Measurements from ENCODE around the gene ESR2.
A peak's percentile ranks its signal among the peaks of the same experiment; 100 is the strongest.
"Not testable (repeated sequence)": the region's sequence is repeated elsewhere in the genome, so short reads cannot be mapped to it uniquely, and the experiment has no call there.

Gene ESR2

DNA sequence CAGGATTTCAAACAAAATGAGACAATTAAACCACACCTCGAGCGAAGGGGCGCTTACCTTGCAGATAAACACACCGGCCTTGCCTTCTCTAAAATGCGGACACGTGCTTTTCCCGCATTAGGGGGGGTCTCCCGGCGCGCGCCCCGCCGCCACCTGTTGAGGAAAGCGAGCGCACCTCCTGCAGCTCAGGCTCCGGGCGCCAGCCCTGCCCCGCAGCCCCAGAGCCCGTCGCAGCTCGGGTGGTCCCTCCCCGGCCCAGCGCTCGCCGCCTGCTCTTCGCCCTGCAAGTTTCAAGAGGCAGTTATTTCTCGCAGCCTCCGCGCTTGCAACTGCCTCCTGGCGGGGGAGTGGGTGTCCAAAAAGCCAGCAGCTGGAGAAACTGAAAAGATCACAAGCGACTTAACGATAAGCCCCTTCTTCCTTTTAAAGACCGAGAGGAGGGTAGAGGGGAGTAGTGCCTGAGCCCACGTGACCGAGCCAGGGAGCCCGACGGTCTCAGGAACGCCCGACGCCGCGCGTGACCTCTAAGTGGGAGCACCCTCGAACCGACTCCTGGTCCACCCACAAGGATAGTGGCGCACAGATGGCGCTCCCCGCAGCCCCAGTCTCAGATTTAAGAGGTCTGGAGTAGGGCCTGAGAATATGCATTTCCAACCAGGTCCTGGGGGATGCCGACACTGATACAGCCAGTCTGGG lies at the start of gene ESR2:
Gene ESR2 (minus strand): TSS at position 396 of the 696 bp plus-strand sequence. CDS start 11,386 bp downstream, outside the sequence.
- no peak for DNase-seq

DNA sequence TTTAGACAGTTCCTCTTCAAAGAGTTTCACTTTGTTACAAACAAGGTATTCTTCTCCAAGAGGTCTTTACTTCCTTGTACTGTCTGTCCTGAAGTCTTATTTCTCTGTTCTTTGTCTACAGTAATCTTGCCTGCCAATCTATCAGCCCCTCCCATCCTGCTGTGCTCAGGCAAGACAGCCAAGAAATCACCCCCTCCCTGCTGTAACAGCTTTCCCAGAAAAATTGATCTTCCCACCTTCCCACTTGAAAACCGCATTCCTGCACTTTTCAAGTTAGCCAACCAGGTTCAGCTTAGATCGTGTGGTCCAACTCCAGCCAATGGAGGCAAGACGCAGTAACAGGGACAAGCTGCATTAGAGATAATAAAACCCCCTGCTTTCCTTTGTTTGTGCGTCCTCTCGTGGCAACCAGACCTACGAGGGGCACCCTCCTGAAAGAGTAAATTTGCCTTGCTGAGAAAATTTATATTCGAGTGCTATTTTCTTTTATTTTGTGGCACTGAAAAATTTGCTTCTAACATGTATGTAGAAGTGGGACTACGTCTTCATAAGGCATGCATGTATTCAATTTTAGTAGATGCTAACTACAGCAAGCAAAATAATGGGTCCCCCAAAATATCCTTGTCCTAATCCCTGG lies 46.5 kb upstream of the ESR2 start:
- no peak for DNase-seq

DNA sequence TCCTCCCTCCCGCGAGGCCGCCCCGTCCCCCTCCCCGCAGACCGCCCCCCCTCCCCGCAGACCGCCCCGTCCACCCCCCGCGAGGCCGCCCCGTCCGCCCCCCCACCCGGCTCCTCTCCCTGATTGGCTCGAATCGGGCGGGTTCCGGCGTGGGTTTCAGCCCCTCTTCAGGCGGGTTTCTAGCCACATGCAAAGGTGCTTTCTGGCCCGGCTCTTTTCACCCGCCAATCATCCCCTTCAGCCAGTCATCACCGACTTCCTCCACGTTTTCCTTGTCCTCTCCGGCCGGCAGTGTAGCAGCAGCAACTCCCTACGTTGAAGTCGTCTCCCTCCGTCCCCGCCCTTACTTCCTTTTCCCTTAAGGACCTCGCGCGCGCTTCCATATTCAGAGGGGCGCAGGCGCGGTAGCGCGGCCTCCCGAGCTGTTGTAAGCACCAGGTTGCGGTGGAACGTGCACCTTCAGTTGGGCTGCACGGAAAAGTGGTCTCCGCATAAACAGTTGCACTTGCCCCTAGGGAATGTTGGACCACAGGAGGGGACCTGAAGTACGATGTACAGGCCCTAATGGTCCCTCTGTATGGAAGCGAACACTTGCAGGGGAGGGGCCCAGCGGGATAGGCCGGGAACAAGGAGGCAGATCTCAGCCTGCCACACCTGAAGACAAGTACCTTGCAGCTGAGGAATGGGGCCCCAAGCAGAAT lies 44.6 kb upstream of the ESR2 start:
- peak; percentile 96 for DNase-seq

DNA sequence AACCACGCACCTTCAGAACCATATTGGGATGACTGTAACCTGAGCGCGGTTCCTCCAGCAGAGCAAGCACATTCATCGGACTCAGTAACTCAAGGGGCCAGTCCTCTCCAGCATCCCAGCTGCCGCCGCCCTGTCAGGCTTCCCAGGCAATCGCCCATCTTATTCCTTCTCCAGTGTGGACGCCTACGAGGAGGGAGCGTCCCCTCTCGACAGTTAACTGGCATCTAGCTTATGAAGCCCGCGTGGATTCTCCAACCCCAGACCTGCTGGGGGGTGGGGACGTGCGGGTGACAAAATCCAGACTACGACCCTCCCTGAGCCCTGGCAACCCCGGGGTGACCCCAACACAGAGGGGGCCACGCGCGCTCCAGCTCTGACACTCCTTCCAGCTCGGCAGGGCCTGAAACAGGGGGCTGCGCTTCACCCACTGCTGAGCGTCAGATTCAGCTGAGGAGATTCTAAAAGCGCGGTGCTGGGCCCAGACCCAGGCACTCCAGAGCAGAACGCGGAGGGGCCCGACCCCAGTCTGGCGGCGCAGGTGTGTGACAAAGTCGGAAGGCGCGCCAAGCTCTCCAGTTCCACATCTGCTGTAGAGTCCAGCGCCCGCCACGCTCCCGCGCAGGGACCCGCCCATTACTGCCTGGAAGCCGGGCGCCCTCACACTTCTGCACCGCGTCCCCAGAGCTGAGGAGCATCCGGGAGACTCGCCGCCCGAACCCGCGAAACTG lies 43.9 kb upstream of the ESR2 start:
- DNase-seq: no peak

DNA sequence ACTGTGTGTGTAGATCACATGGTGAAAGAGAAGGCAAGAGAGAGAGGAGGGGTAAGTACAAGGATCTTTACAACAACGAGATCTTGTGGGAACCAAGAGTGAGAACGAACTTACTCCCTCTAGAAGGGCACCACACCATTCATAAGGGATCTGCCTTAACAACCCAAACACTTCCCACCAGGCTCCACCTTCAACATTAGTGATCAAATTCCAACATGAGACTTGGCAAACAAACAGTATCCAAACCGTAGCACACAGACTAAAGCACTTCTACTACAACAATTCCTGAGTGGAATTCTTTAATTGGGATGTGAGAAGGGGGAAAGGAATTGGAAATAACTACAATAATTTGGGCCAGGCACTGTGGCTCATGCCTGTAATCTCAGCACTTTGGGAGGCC lies 35.0 kb upstream of the ESR2 start:
- DNase-seq: no peak

DNA sequence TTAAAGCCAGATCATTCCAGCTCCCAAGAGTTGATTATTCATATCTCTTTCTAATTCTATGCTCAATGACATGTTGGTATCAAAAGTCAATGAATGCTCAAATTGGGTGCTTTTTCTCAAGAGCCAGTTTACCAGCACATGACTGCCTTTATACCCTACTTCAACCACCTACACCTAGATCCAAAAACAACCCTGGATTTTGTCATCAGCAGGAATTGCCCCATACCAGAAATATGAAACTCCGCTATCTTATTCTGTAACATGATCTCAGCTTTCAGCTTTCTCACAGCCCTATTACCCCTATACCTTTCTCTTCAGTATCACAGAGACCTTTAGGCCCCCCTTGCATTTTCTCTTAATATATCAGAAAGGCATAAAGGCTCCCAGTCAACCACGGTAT lies 32.3 kb upstream of the ESR2 start:
- DNase-seq: no peak

DNA sequence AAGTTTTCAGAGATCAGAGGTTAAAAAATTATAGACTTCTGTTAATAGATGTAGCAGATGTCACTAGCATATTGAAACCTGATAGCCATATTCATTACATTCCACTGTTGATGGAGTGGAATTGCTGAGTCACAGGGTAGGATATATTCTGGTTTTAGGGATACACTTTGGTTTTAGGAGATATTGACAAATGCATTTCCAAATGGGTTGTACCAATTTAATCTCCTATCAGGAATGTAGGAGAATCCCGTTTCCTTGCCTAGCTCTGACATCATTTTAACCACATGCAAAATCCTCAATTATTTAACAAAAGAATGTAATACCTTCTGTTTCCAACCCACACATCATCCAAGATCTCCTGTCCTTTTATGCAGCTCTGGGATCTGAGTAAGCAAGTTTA lies 30.7 kb upstream of the ESR2 start:
- DNase-seq: no peak

DNA sequence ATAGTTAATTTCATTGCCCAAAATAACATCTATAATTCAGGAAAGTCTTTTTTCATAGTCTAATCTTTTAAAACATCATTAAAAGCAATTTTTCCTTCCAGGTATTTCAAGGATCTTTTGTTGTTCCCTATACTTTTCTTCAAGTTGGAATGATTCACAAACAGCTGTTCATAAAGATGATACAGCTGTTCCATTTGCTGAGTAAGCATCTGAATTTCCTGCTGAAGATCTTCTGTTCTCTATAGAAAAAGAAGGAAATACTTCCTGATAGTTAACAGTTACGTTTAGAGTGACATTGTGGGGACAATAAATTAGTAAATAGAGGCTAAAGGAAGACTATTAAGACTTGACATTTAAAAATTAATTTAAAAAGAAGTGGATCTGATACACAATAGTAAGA lies 30.3 kb upstream of the ESR2 start:
- DNase-seq: no peak

DNA sequence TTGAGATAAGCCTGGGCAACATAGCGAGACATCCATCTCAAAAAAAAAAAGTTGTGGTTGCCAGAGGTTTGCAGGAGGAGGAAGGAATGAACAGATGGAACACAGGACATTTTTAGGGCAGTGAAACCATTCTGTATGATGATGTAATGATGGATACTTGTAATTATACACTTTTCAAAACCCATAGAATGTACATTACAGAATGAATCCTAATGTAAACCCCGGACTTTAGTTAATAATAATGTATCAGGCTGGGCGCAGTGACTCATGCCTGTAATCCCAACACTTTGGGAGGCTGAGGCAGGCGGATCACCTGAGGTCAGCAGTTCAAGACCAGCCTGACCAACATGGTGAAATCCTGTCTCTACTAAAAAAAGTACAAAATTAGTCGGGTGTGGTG lies 26.2 kb upstream of the ESR2 start:
- not testable (repeated sequence) for DNase-seq

DNA sequence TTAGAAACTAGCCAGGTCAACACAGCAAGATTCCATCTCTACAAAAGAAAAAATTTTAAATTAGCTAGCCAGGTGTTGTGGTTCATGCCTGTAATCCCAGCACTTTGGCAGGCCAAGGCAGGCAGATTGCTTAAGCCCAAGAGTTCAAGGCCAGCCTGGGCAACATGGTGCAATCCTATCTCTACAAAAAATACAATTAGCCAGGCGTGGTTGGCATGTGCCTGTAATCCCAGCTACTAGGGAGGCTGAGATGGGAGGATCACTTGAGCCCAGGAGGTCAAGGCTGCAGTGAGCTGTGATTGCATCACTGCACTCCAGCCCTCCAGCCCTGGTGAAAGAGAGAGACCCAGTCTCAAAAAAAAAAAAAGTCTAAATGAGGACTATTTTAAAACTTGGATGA lies 24.5 kb upstream of the ESR2 start:
- not testable (repeated sequence) for DNase-seq

DNA sequence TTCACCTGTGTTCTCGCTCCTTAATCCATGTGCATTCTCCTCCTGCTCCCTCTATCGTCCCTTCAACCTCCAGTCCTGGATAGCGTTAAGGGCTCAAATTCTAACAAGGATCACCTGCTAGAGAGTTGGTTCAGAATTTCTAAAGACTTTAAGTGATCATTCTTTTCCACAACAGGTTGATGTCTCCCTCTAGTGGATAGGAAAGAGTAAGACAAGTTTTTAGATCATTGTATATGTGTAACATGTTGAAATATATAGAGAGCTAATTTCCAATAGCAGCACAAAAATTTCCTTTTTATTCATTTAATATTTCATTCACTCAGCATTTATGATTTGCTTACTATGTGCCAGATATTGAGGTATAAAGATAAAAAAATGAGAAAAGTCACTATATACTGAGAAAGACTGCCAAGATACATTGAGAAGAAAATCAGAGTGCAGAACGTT lies 9.3 kb upstream of the ESR2 start:
- no peak for DNase-seq

DNA sequence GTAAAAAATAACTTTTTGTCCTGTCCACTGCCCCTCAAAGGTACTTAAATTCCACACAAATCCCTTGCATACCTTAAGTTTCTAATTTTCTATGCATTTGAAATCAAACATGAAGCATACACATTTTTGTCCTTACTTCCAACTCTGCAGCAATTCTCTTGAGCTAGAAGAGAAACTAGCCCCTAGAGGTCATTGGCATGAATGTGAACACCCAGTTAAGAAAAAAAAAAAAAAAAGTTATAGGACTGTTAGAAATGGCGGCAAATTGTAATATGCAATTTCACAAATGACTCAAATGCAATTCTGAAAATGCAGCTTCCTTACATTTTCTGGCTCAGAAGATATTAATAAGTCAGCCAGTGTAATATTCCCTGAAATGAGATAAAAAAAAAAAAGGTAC lies 4.6 kb upstream of the ESR2 start:
- no peak for DNase-seq

DNA sequence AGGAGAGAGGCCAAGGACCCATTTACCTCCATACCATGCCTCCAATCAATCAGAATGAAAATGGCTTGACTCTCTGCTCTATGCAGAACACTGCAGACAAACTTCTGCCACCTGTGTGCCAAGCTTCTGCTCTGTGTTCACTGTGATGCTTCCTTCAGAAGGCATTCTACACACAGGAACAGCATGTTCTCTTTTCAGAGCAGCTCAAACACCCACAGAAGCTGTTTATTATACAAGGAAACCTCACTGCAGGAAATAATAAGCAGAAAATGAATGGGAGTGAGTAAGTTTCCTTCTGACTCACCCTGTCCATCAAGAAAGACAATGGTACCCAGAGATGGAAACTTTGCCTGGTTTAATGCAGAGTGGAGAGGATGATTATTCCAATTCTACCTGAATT lies 2.4 kb upstream of the ESR2 start:
- DNase-seq: no peak

DNA sequence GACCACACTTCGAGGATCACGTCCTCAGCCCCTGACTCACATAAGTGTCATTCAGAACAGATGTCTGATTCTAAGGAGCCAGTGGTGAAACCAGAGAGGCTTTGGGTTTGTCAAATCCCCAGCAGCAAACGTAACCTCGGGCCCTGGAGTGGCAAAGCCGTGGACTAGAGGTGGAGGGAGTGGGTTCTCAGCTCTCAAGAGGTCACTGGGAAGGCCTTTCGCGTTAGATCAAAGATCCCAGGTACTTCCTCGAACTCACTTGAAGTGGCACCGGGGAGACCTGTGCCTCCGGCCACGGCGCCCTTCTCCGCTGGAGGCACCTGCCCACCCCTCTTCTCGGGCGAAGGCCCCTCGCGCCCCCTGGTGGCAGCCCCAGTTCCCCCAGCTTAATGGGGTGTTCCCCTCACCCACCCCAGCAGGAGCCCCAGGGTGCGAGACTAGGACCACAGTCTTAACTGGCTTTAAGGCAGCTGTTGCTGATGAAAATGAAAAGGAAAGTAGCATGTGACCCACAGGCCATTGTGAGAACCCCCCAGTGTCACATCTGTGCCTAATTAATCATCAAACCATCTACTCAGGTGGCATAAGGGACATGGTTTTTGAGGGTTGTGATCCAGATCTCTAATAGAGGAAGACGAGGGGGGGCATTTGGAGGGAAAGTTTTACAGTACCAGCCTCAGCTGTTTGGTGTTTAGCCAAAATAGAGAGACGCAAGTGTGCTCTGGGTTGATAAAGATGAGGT lies 672 bp upstream of the ESR2 start:
- DNase-seq: peak; percentile 37

DNA sequence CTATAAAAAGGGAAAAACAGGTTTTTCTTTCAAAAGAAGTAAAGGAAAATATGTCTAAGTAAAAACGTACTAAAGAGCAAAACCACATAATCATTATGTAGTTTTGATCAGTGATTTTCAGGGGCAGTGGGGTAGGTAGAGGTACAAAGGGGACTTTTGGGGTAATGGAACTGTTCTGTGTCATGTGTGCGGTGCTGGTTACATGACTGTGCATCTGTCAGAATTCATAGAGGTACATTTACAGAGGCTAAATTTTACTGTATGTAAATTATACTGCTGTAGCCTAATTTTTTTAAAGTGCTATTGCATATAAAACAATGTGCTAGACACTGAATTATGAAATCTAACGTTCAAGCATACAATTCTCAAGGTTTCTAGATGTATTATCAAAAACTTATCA lies 2.0 kb downstream of the ESR2 start:
- no peak for DNase-seq

DNA sequence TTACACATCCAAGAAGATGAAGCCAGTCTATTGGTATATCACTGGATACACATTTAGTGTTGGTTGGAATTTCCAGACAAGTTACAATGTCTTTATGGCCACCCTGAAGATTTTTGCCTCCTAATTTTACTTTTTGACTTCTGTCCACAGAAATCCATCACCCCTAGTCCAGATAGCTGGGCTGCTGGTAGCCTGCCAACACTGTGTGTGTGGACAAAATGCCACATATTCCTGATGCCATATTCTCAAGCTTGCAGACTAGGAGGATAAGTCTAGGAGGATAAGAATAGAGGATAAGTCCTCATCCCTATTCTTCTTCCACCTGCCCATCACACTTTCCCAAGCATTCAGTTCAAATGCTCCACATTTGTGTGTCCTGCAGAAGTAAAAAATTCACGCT lies 4.6 kb downstream of the ESR2 start:
- DNase-seq: no peak

DNA sequence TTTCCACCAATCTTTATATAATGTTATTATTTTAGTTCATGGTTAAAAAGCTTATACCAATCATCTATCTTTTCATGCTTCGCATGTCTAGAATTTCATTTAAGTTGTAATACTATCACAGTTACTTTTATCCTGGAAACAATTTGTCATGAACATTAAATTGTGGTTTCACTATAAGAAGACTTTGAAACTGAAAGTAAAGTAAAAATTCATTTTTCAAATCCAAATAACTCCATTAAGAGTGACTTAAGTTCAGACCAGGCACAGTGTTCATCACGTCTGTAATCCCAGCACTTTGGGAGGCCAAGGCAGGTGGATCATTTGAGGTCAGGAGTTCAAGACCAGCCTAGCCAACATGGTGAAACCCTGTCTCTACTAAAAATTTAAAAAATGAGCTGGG lies 12.4 kb downstream of the ESR2 start:
- no peak for DNase-seq

DNA sequence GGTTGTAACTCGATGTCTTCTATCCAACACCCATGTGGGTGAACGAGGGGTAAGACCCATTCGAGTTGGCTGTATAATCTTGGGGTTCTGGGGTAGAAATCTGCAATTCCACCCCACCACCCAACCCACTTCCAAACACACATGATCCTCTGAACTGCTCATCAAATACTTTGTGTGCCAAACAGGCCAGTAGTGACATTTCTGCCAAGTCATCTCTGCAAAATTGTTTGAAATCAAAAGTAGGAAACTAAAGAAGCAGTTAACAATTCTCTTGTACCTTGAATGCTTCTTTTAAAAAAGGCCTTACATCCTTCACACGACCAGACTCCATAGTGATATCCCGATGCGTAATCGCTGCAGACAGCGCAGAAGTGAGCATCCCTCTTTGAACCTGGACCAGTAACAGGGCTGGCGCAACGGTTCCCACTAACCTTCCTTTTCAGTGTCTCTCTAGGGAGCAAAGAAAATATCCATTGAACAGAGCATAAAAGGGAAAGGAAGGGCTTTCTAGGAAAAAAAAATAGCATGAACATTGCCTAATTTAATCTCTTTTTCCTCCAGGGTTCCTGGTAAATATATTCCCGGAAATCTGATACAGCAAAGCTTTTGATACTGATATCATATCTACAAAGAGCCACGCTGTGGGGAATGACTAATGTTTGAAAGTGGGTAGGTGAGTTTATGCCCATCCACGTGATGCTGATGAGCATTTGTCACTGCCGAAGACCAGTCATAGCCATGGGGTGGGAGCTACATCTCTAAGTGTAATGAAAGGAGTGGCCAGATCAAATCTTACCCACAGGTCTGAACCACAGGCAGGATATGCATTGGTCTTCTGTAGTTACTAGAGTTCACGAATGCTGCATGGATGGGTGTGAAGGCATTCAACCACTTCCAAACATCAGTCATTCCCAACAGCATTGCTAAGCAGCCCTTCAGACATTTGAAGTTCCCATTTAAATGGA lies 14.2 kb downstream of the ESR2 start:
- no peak for DNase-seq

DNA sequence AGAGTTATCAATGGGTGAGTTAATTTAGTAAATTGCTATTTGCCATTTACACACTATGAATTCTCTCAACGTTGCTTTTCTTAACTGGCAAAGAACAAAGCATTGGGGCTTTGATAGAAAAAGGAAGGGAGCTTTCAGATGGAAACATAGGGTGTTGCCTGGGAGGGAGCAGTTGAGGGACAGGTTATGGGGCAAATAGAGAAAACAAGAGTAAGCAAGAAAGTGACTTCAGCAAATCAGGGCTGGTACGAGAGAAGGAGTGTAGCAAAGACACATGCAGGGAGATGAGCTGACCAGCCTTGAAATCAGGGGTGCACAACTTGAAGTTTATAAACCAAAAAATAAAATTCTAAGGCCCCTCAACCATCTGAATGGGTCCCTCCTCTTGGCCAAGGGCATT lies 15.7 kb downstream of the ESR2 start:
- no peak for DNase-seq

DNA sequence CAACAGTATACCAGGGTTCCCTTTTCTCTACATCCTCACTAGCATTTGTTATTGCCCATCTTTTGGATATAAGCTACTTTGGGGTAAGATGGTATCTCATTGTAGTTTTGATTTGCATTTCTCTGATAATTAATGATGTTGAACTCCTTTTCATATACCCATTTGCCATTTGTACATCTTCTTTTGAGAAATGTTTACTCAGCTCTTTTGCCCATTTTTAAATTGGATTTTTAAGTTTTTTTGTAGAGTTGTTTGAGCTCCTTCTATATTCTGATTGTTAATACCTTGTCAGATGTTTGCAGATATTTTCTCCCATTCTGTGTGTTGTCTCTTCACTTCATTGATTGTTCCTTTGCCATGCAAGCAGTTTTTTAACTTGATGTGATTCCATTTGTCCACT lies 22.2 kb downstream of the ESR2 start:
- no peak for DNase-seq

DNA sequence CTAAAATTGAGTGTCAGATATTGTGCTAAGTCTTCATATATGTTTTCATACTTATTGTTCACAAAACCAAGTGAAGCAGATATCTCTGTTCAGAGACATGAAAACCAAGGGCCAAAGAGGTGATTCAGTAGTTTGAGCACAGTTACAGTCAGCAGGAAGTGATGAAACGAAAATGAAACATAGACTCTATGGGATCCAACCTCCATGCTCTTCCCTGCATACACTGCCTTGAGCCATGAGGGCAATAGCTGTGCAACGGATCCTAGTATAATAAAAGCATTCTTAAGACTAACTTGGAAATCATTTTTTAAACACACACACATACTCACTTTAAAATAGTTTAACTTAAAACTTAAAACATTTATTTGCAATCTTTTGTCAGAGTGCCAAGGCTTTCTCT lies 27.9 kb downstream of the ESR2 start:
- DNase-seq: no peak

DNA sequence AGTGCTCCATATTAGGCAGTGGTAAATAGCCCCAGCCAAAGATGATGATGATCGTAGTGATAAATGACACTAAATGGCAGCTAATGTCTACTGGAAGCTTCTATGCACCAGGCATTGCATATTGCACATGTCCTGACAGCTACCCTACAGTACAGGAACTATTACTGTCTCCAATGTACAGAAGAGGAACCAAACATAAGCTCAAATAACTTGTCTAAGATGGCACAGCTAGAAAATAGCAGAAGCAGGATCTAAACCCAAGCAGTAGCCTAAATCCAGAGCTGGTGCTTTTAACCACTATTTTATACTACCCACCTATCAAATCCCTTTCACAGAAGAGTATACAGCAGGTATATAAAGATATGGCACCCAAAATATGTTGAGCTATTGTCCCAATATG lies 28.9 kb downstream of the ESR2 start:
- DNase-seq: no peak

Measured in NK-92 treated with Interleukin-12 subunit alpha and Interleukin-12 subunit beta, amount 100 ng/mL, for 24 hours (cell line).